K562 (cell line): ENCODE measurements around the gene IRF4. TPM values are rescaled to one million over a fixed set of nuclear protein-coding genes. Genes with fewer than 3 reads are reported as not detected.

Experiments used
- ATAC-seq: fragments of 200-7000 bp; cut with Tn5 transposase; 3 replicates; pipeline ENCODE4 v1.9.1; 2020; ENCODE audit warnings: moderate library complexity
- BruUV-seq: library from RNA; stranded (reverse); fragments of 400-500 nt; replicated peaks from 2 replicates; lab custom pipeline; 2021; lab: Mats Ljungman, UMichigan
- CTCF ChIA-PET: fragments of 300-600 bp; formaldehyde crosslinking; extraction: SDS; loops from one replicate; lab custom pipeline; 2021; ENCODE audit warnings: low intra/inter-chr PET ratio; lab: Yijun Ruan, JAX
- POLR2A ChIA-PET: fragments of 300-600, 350-650 bp; sonication (Branson Sonifier 250); formaldehyde crosslinking; extraction: SDS; loops from one replicate; lab custom pipeline; 2021; ENCODE audit warnings: antibody characterized with exemption, inconsistent platforms; lab: Yijun Ruan, JAX
- DNase-seq, 4 experiments: peaks; one replicate each; pipeline versions ENCODE4 v3.0.0 to v3.0.0-alpha.2; 2011 to 2018; ENCODE audit warnings: low spot score in 3 of 4, mixed read lengths in 3 of 4; ENCODE audit errors: extremely low read depth in 1 of 4
- FAIRE-seq: peaks from 2 replicates; lab custom pipeline; 2011; peaks lifted over from hg19 to GRCh38; lab: Jason Lieb, UNC
- H2AFZ ChIP-seq: 2 replicates; pipeline ENCODE4 v1.6.0; 2011; ENCODE audit warnings: low read depth, low read length, control low read depth, inconsistent platforms
- H3K27ac ChIP-seq: fragments of 200-600 bp; 3 replicates; pipeline ENCODE4 v1.8.0; 2011; ENCODE audit warnings: low read depth, mild to moderate bottlenecking, control low read depth, inconsistent platforms, low read length, moderate library complexity, mixed read lengths; ENCODE audit errors: extremely low read depth
- H3K27me3 ChIP-seq, 2 experiments: fragments of 300-600 bp in 1 of 2; 2 replicates in 1 of 2; 3 replicates in 1 of 2; pipeline versions ENCODE4 v1.6.0 to v1.8.0; 2011; ENCODE audit warnings: inconsistent platforms in 2 of 2, low read length in 2 of 2, mild to moderate bottlenecking in 1 of 2, mixed read lengths in 1 of 2, moderate library complexity in 1 of 2; ENCODE audit not compliant: control insufficient read depth in 2 of 2, insufficient read depth in 2 of 2
- H3K36me3 ChIP-seq: fragments of 300-600 bp; 3 replicates; pipeline ENCODE4 v1.8.0; 2011; ENCODE audit warnings: mild to moderate bottlenecking, low read length, inconsistent platforms; ENCODE audit not compliant: control insufficient read depth, insufficient read depth
- H3K4me1 ChIP-seq, 2 experiments: fragments of 200-600 bp in 1 of 2; replicated peaks in 1 of 2; 2 replicates in 1 of 2; 3 replicates in 1 of 2; pipeline versions ENCODE4 v1.5.1 to v1.8.0; 2011; ENCODE audit warnings: inconsistent platforms in 2 of 2, low read length in 2 of 2, mild to moderate bottlenecking in 1 of 2, mixed read lengths in 1 of 2, moderate library complexity in 1 of 2; ENCODE audit not compliant: control insufficient read depth in 2 of 2, insufficient read depth in 2 of 2
- H3K4me2 ChIP-seq: 2 replicates; pipeline ENCODE4 v1.6.1; 2011; ENCODE audit warnings: low read length, control low read depth, inconsistent platforms, mixed read lengths; ENCODE audit not compliant: insufficient read depth
- H3K4me3 ChIP-seq: fragments of 200-600 bp; sonication (generic), shearing (Covaris generic); 2 replicates; pipeline ENCODE4 v1.5.1; 2016; ENCODE audit warnings: control low read depth, inconsistent platforms
- H3K79me2 ChIP-seq: fragments of 200-600 bp; 3 replicates; pipeline ENCODE4 v1.8.0; 2011; ENCODE audit warnings: low read length, inconsistent platforms; ENCODE audit not compliant: control insufficient read depth, insufficient read depth
- H3K9ac ChIP-seq, 2 experiments: 2 replicates each; pipeline versions ENCODE4 v1.6.0 to v1.6.1; 2011; ENCODE audit warnings: low read depth in 2 of 2, low read length in 2 of 2, control low read depth in 1 of 2, inconsistent platforms in 1 of 2, mild to moderate bottlenecking in 1 of 2, mixed read lengths in 1 of 2; ENCODE audit not compliant: insufficient read depth in 1 of 2
- H3K9me1 ChIP-seq: one replicate; pipeline ENCODE4 v1.6.0; 2011; ENCODE audit warnings: inconsistent platforms, mild to moderate bottlenecking, low read length, moderate library complexity; ENCODE audit not compliant: control insufficient read depth, insufficient read depth
- H3K9me3 ChIP-seq: replicated peaks from 2 replicates; pipeline ENCODE4 v1.5.1; 2011; ENCODE audit warnings: low read depth, low read length, inconsistent platforms; ENCODE audit not compliant: control insufficient read depth, insufficient read depth
- H4K20me1 ChIP-seq: replicated peaks from 2 replicates; pipeline ENCODE4 v1.6.1; 2011; ENCODE audit warnings: low read length, inconsistent platforms, mixed read lengths; ENCODE audit not compliant: control insufficient read depth, insufficient read depth
- CBX2 ChIP-seq: fragments of 200-600 bp; sonication (generic); IDR thresholded peaks from one replicate; pipeline ENCODE4 v1.6.1; 2012; ENCODE audit warnings: mild to moderate bottlenecking, low read length, inconsistent platforms; ENCODE audit not compliant: insufficient read depth, poor library complexity, severe bottlenecking
- CBX8 ChIP-seq: fragments of 200-600 bp; sonication (generic); IDR thresholded peaks from 2 replicates; pipeline ENCODE4 v1.6.1; 2012; ENCODE audit warnings: borderline replicate concordance, mixed run types, low read depth, mild to moderate bottlenecking, moderate library complexity, mixed read lengths, low read length, control low read depth, inconsistent platforms; ENCODE audit not compliant: poor library complexity, severe bottlenecking; ENCODE audit errors: extremely low read depth
- ZFP36 ChIP-seq: fragments of 150-350 bp; IDR thresholded peaks from 2 replicates; pipeline ENCODE4 v1.6.1; 2018; ENCODE audit warnings: low read length, low read depth; ENCODE audit not compliant: partially characterized antibody
- WGBS: fragments of 100-300 bp; shearing (Covaris generic); methylation state at CpG from one replicate; pipeline ENCODE4 v1.1.6; 2016; ENCODE audit warnings: low coverage, mixed read lengths; ENCODE audit not compliant: insufficient coverage; ENCODE audit errors: missing lambda C conversion rate; 5-methylcytosine and 5-hydroxymethylcytosine counted together
- in situ Hi-C: fragments of 300-500 bp; cut with MboI; formaldehyde crosslinking; loops from 4 replicates; pipeline ENCODE4 v1.15.0; 2018; ENCODE audit warnings: inconsistent platforms, mixed read lengths
- intact Hi-C: fragments of 100-400 bp; cut with micrococcal nuclease; formaldehyde crosslinking; loops from 2 replicates; pipeline ENCODE4 v1.14.2; 2022
- polyA plus RNA-seq, 8 experiments: library from polyadenylated mRNA; depleted of rRNA in 4 of 8; stranded (reverse) in 5 of 8; unstranded in 3 of 8; fragments of >200 nt; fragmentation: Nextera tagmentation in 2 of 8; fragmentation: Illumina TruSeq in 1 of 8; extraction: Ambion mirVana in 2 of 8; extraction: Trizol in 1 of 8; gene quantifications; 2 replicates each; pipeline versions ENCODE4 v1.2.1 to v1.2.3, GENCODE V29; 2011 to 2014; ENCODE audit warnings: inconsistent platforms in 1 of 8, missing spikeins in 1 of 8
- total RNA-seq, 7 experiments: library from RNA; depleted of rRNA in 6 of 7; stranded (reverse); fragments of >200 nt in 6 of 7; fragmentation: Illumina TruSeq in 2 of 7; extraction: Trizol in 2 of 7; gene quantifications; 2 replicates each; pipeline versions ENCODE4 v1.2.1 to v1.2.3, GENCODE V29; 2011 to 2021; ENCODE audit warnings: low replicate concordance in 1 of 7
- TF ChIP-seq, protein P1 (sequence below): fragments of 450-650 bp; IDR thresholded peaks from 2 replicates; pipeline ENCODE4 v1.7.0; 2016; ENCODE audit warnings: borderline replicate concordance

IRF4 gene
- total and polyA plus RNA-seq, 9 of the 15 experiments (the other 6 are each of a cell fraction or from before 2014, with no cell fraction given): 0.05 to 0.33 (median 0.09) TPM; not detected in 6

DNA sequence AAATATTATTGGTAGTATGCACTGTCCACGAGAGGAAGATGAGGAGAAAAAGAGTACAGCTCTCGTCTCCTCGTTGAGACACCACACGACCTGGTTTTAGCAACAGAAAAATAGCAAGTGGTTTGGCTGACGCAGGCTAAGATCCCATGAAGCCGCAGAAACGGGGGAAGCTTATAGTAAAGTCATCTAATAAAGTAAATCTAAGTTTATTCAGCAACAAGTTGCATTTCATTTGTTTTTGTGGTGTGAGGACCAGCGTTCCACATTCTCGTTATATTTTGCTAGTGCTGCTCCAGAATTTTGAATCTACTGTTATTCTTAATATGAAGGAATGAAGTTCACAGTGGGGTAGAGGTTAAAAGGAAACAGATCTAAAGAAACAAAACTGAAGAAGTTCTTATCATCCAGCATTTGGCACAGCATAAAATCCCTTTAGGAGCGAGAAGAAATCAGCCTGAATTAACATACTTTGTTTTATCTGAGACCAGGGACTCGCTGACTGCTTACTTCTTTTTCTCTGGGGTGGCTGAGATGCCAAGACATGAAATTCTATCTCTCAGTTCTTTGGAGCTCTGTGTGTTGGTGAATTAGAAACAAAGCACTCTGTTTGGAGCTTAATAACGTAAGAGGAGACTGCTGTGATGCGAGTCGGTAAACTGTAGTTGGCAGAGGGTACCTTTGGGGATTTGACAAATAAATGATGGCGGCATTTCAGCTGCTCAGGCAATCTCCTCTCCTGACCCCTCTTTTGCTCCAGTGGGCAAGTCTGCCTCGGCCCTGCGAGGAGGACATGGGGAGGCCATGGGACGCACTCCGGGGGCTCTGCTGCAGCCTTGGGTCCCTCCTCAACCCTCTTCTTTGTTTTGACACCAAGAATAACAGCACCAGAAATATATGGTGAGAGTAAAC, 24.9 kb upstream of the IRF4 start:
- in situ Hi-C loops: no loop called here
- H3K36me3 ChIP-seq: no peaks in the 10 kb centered on the region
- POLR2A ChIA-PET: no interaction called here

More for the DNA sequence above, 24.9 kb upstream of the IRF4 start:
- H3K27me3 ChIP-seq: peaks cover 61 to 87% of the 10 kb centered on the region in 2 experiments
- no peaks in the 10 kb centered on the region for H4K20me1 ChIP-seq
- CTCF ChIA-PET: interaction anchor here (1.1 kb wide), 1 partner anchor 112 kb away, joined by 4 read pairs; no protein-coding TSS in a partner anchor
- no peak overlapping the region for H3K9ac ChIP-seq
- no peak overlapping the region for H3K27ac ChIP-seq
- 3% methylated on average over 19 of the region's 19 CpGs for WGBS
- no TSS peak for BruUV-seq
- no peaks in the 10 kb centered on the region for H3K9me3 ChIP-seq
- DNase-seq (no peak), FAIRE-seq (no peak), ATAC-seq (no peak)
- no peak overlapping the region for H3K4me2 ChIP-seq
- TF ChIP-seq ZFP36 (peak; percentile 5), CBX8 (peak; percentile 64), CBX2 (peak; percentile 45)
- TF ChIP-seq, protein P1, sequence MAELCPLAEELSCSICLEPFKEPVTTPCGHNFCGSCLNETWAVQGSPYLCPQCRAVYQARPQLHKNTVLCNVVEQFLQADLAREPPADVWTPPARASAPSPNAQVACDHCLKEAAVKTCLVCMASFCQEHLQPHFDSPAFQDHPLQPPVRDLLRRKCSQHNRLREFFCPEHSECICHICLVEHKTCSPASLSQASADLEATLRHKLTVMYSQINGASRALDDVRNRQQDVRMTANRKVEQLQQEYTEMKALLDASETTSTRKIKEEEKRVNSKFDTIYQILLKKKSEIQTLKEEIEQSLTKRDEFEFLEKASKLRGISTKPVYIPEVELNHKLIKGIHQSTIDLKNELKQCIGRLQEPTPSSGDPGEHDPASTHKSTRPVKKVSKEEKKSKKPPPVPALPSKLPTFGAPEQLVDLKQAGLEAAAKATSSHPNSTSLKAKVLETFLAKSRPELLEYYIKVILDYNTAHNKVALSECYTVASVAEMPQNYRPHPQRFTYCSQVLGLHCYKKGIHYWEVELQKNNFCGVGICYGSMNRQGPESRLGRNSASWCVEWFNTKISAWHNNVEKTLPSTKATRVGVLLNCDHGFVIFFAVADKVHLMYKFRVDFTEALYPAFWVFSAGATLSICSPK: no peak
- H2AFZ ChIP-seq: no peak overlapping the region
- intact Hi-C loops: no loop called here
- H3K4me1 ChIP-seq: no peaks in the 10 kb centered on the region
- H3K4me3 ChIP-seq: no peak overlapping the region
- no peaks in the 10 kb centered on the region for H3K9me1 ChIP-seq
- no peaks in the 10 kb centered on the region for H3K79me2 ChIP-seq
